GM10266 (cell line): ENCODE results near the gene MSL3B.

ENCODE experiments used
- DNase-seq: peaks from one replicate; pipeline ENCODE4 v3.0.0; 2012; ENCODE audit errors: extremely low spot score
- CTCF ChIP-seq: IDR thresholded peaks from 2 replicates; pipeline ENCODE4 v1.5.1; 2012; ENCODE audit warnings: mild to moderate bottlenecking, low read depth; ENCODE audit not compliant: control insufficient read depth, insufficient read depth; ENCODE audit errors: missing control alignments

Gene MSL3B

GRCh38 chr2:233839447-233839820 is 28.8 kb downstream of the MSL3B start:
- no peak for TF ChIP-seq CTCF
- DNase-seq: no peak

GRCh38 chr2:233838726-233839446 is 29.3 kb downstream of the MSL3B start:
- no peak for TF ChIP-seq CTCF
- no peak for DNase-seq

GRCh38 chr2:233838251-233838650 is 29.9 kb downstream of the MSL3B start:
- no peak for DNase-seq
- no peak for TF ChIP-seq CTCF

GRCh38 chr2:233837694-233838229 is 30.4 kb downstream of the MSL3B start:
- TF ChIP-seq CTCF: no peak
- DNase-seq: no peak

- no peak for DNase-seq
- TF ChIP-seq CTCF: no peak
Observed at GRCh38 chr2:233836359-233836758, 31.8 kb downstream of the MSL3B start.

- no peak for DNase-seq
- no peak for TF ChIP-seq CTCF
Observed at GRCh38 chr2:233835230-233836186, 32.7 kb downstream of the MSL3B start.

- DNase-seq: no peak
- no peak for TF ChIP-seq CTCF
Observed at GRCh38 chr2:233833345-233833744, 34.8 kb downstream of the MSL3B start.
